Calu3 (cell line): Measurements from ENCODE around the gene COX6B1. TPM values are rescaled to one million over a fixed set of nuclear protein-coding genes. Genes with fewer than 3 reads are reported as not detected.

ENCODE experiments used
- BruUV-seq: library from RNA; stranded (reverse); fragments of 400-500 nt; replicated peaks from 2 replicates; lab custom pipeline; 2021; lab: Mats Ljungman, UMichigan
- CTCF ChIA-PET: fragments of 300-600 bp; sonication (Branson Sonifier 250); formaldehyde crosslinking; loops from one replicate; lab custom pipeline; 2022; ENCODE audit warnings: antibody characterized with exemption; lab: Charles Lee
- DNase-seq: peaks from one replicate; pipeline ENCODE4 v3.0.0; 2022
- H3K27ac Mint-ChIP-seq: one replicate; pipeline ENCODE4 v1.8.0; 2022; ENCODE audit warnings: mixed read lengths; ENCODE audit not compliant: unreplicated experiment
- H3K27me3 Mint-ChIP-seq: one replicate; pipeline ENCODE4 v1.8.0; 2022; ENCODE audit warnings: mixed read lengths; ENCODE audit not compliant: unreplicated experiment
- H3K36me3 Mint-ChIP-seq: one replicate; pipeline ENCODE4 v1.8.0; 2022; ENCODE audit warnings: mild to moderate bottlenecking, moderate library complexity, mixed read lengths; ENCODE audit not compliant: insufficient read depth, unreplicated experiment
- H3K4me1 Mint-ChIP-seq: one replicate; pipeline ENCODE4 v1.8.0; 2022; ENCODE audit warnings: mild to moderate bottlenecking, low read depth, mixed read lengths; ENCODE audit not compliant: unreplicated experiment
- H3K4me3 Mint-ChIP-seq: one replicate; pipeline ENCODE4 v1.8.0; 2022; ENCODE audit warnings: mild to moderate bottlenecking, low read depth, moderate library complexity, mixed read lengths; ENCODE audit not compliant: unreplicated experiment
- H3K9me3 Mint-ChIP-seq: one replicate; pipeline ENCODE4 v1.8.0; 2022; ENCODE audit warnings: low read depth, mixed read lengths; ENCODE audit not compliant: unreplicated experiment
- intact Hi-C: fragments of 100-400 bp; cut with micrococcal nuclease; formaldehyde crosslinking; loops from one replicate; pipeline ENCODE4 v1.10.0; 2022; ENCODE audit not compliant: unreplicated experiment
- total RNA-seq: library from RNA; stranded (reverse); gene quantifications from 2 replicates; pipeline ENCODE4 v1.2.3, GENCODE V29; 2022
- TF ChIP-seq, protein P1 (sequence below): fragments of 200-600 bp; IDR thresholded peaks from one replicate; pipeline ENCODE4 v1.8.0; 2022; ENCODE audit warnings: antibody characterized with exemption; ENCODE audit not compliant: unreplicated experiment

Gene COX6B1
- total RNA-seq, 1 experiment from 2014 or later: 497 TPM

DNA sequence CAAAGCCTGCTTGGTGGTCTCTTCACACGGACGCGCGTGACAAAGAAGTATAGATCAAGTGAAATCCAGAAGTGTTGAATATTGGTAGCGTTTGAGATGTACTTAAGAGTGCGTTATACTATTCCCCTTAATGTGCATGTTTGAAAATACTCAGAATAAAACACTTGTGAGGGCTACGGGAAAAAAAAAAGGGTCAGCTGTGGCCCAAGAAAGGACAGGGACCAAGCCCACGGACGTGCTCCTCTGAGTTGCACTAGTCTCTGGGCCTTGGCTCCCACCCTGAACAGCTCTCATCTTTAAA is 19.9 kb upstream of the COX6B1 start:
- peak overlapping the region; percentile 100 for H3K27ac Mint-ChIP-seq
- TF ChIP-seq, protein P1, sequence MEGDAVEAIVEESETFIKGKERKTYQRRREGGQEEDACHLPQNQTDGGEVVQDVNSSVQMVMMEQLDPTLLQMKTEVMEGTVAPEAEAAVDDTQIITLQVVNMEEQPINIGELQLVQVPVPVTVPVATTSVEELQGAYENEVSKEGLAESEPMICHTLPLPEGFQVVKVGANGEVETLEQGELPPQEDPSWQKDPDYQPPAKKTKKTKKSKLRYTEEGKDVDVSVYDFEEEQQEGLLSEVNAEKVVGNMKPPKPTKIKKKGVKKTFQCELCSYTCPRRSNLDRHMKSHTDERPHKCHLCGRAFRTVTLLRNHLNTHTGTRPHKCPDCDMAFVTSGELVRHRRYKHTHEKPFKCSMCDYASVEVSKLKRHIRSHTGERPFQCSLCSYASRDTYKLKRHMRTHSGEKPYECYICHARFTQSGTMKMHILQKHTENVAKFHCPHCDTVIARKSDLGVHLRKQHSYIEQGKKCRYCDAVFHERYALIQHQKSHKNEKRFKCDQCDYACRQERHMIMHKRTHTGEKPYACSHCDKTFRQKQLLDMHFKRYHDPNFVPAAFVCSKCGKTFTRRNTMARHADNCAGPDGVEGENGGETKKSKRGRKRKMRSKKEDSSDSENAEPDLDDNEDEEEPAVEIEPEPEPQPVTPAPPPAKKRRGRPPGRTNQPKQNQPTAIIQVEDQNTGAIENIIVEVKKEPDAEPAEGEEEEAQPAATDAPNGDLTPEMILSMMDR: no peak
- CTCF ChIA-PET: interaction anchor here (0.6 kb wide), 1 partner anchor 63 kb away, joined by 4 read pairs; no protein-coding TSS in a partner anchor
- peaks cover 54% of the 10 kb centered on the region for H3K36me3 Mint-ChIP-seq
- H3K9me3 Mint-ChIP-seq: no peaks in the 10 kb centered on the region
- DNase-seq: no peak
- peaks cover 27% of the 10 kb centered on the region for H3K4me1 Mint-ChIP-seq
- intact Hi-C loops: no loop called here
- H3K27me3 Mint-ChIP-seq: no peaks in the 10 kb centered on the region
- H3K4me3 Mint-ChIP-seq: peak overlapping the region; percentile 99
- TSS peak; percentile 99 for BruUV-seq

DNA sequence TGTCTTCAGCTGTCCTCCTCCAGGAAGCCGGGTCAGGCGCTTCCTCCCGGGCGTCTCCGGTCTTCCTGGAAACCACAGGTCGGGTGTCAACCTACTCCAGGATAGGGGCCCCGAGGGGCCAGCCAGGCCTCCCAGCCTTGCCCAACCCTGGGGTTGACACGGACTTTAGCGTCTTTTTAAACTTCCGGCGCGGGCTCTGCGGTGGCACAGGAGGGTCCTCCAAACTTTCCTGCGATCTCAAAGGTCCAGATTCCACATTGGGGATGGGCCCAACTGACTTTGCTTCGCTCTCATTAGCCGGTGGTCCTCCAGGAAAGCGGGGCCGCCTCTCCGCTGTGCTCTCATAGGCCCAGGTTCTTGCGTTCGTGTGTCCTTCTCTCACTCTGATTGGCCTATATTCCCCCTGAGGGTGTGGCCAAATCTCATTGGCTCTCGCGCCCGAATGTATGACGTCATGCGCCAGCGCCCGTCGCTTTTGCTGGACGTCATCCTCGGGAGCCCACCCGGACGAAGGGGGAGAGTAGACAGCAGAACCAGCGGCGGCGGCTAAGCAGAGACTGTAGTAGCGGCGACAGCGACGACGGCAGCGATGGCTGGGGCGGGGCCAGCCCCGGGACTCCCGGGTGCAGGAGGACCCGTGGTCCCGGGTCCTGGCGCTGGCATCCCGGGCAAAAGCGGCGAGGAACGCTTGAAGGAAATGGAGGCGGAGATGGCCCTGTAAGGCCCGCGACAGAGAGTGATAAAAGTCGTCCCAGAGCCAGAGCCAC is 19.4 kb upstream of the COX6B1 start, which contains the start of gene RBM42:
Gene RBM42, plus strand, starts transcription at position 472 of the 767 bp plus-strand sequence. Its CDS starts 118 bp downstream, at position 590.
- Mint-ChIP-seq H3K4me3 (peak within 1 kb of the TSS; percentile 99), H3K36me3 (peaks cover 53% of the 10 kb centered on the region), H3K9me3 (no peaks in the 10 kb centered on the region), H3K4me1 (peaks cover 27% of the 10 kb centered on the region), H3K27me3 (no peaks in the 10 kb centered on the region), H3K27ac (peak within 1 kb of the TSS; percentile 100)
- TF ChIP-seq, protein P1: no peak
- no TSS peak for BruUV-seq
- intact Hi-C loops: no loop called here
- CTCF ChIA-PET: interaction anchor here (0.6 kb wide), 1 partner anchor 63 kb away, joined by 4 read pairs; no protein-coding TSS in a partner anchor
- peak; percentile 98 for DNase-seq

DNA sequence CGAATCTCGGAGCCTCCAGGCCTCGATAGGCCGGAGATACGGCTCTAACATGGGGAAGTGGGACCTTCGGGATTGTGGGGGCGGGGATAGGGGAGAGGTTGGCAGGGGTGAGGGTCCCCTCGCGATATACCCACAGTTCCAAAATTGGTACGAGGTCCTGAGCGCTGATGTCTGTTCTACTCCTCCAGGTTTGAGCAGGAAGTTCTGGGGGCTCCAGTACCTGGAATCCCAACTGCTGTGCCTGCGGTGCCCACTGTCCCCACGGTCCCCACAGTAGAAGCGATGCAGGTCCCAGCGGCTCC is 18.8 kb upstream of the COX6B1 start:
- intact Hi-C loops: no loop called here
- TSS peak; percentile 51 for BruUV-seq
- no peak for DNase-seq
- peak overlapping the region; percentile 99 for H3K4me3 Mint-ChIP-seq
- CTCF ChIA-PET: no interaction called here
- peak overlapping the region; percentile 100 for H3K27ac Mint-ChIP-seq
- no peaks in the 10 kb centered on the region for H3K27me3 Mint-ChIP-seq
- peaks cover 27% of the 10 kb centered on the region for H3K4me1 Mint-ChIP-seq
- TF ChIP-seq, protein P1: no peak
- H3K36me3 Mint-ChIP-seq: peaks cover 57% of the 10 kb centered on the region
- no peaks in the 10 kb centered on the region for H3K9me3 Mint-ChIP-seq

DNA sequence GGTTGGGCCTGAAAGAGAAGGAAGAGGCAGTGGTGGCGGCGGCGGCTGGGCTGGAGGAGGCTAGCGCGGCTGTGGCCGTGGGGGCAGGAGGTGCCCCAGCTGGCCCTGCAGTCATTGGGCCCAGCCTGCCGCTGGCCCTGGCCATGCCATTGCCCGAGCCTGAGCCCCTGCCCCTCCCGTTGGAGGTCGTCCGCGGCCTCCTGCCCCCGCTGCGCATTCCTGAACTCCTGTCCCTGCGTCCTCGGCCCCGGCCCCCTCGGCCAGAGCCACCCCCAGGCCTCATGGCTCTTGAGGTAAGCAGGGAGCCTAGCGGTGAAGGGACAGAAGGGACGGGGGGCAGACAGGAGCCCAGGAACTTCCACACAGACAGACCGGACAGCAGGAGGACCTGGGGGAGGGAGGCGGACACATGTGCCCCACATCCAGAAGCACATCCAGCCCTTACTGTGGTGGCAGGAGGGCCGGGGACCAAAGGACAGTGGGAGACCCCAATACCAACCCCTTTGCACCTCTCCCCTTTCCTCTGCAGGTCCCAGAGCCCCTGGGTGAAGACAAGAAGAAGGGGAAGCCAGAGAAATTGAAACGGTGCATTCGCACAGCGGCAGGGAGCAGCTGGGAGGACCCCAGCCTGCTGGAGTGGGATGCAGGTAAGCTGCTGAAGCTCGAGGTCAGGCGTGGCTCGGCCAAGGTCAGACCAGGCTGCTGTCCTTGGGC is 14.2 kb upstream of the COX6B1 start:
- no TSS peak for BruUV-seq
- H3K27me3 Mint-ChIP-seq: no peaks in the 10 kb centered on the region
- H3K27ac Mint-ChIP-seq: no peak overlapping the region
- no peaks in the 10 kb centered on the region for H3K9me3 Mint-ChIP-seq
- no peak for DNase-seq
- TF ChIP-seq, protein P1: no peak
- peaks cover 82% of the 10 kb centered on the region for H3K36me3 Mint-ChIP-seq
- peaks cover 18% of the 10 kb centered on the region for H3K4me1 Mint-ChIP-seq
- CTCF ChIA-PET: no interaction called here
- intact Hi-C loops: no loop called here
- H3K4me3 Mint-ChIP-seq: no peak overlapping the region
